PFSK-1 (cell line): ENCODE results near the gene TMEM14B.

Experiments used
- FOXP2 ChIP-seq: optimal IDR thresholded peaks from 2 replicates; pipeline ENCODE3; 2011; ENCODE audit warnings: borderline replicate concordance, control low read depth, inconsistent platforms; ENCODE audit not compliant: insufficient read depth; ENCODE audit errors: extremely low read length, extremely low read depth
- POLR2AphosphoS5 ChIP-seq: IDR thresholded peaks from 2 replicates; pipeline ENCODE4 v1.6.1; 2012; ENCODE audit warnings: low read depth, mild to moderate bottlenecking, control low read depth, low read length, moderate library complexity
- REST ChIP-seq, 2 experiments: IDR thresholded peaks; 2 replicates each; pipeline versions ENCODE4 v1.6.1 to v1.8.0; 2011 to 2012; ENCODE audit warnings: low read depth in 2 of 2, low read length in 2 of 2, control low read depth in 1 of 2, inconsistent platforms in 1 of 2, mild to moderate bottlenecking in 1 of 2, moderate library complexity in 1 of 2; ENCODE audit not compliant: insufficient read depth in 1 of 2
- SIN3A ChIP-seq: IDR thresholded peaks from 2 replicates; pipeline ENCODE4 v1.6.1; 2012; ENCODE audit warnings: mild to moderate bottlenecking, low read length, moderate library complexity, borderline replicate concordance; ENCODE audit not compliant: insufficient read depth
- TAF1 ChIP-seq: IDR thresholded peaks from 2 replicates; pipeline ENCODE4 v1.6.1; 2012; ENCODE audit warnings: low read length, control low read depth, borderline replicate concordance; ENCODE audit not compliant: insufficient read depth

Gene TMEM14B

GRCh38 chr6:10746915-10747250 lies 722 bp upstream of the TMEM14B start:
- TF ChIP-seq SIN3A (no peak), REST (IDR thresholded peaks at IDR 0.05; ENCODE audit: insufficient read depth in 1 of 2, low read depth in 2 of 2, low read length in 2 of 2) (no peak), FOXP2 (no peak), POLR2AphosphoS5 (no peak)

DNA sequence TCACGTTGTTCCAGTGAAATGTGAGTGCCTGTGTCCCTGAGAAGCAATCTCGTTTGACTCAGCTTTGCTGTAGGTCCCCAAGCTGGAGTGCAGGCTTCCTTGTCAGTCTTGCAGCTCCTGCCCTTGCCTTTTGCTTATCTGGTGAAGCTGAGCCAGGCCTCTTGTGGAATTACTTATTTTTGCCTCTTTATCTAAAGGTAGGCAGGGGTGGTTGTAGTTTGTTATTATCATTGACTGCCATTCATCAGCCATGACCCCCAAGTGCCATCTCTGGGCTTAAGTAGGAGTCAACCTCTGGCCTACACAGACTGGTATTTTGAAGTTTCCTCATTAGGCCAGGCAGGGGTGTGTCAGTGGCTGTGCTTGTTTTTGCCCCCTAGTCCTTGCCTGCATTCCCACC lies 2.1 kb downstream of the TMEM14B start:
- TF ChIP-seq TAF1 (no peak), FOXP2 (no peak), POLR2AphosphoS5 (no peak), SIN3A (no peak), REST (IDR thresholded peaks at IDR 0.05; ENCODE audit: insufficient read depth in 1 of 2, low read depth in 2 of 2, low read length in 2 of 2) (no peak)

GRCh38 chr6:10756085-10756484 lies 8.5 kb downstream of the TMEM14B start:
- TF ChIP-seq POLR2AphosphoS5: no peak
- no peak for TF ChIP-seq REST (IDR thresholded peaks at IDR 0.05; ENCODE audit: insufficient read depth in 1 of 2, low read depth in 2 of 2, low read length in 2 of 2)
- TF ChIP-seq SIN3A: no peak
- no peak for TF ChIP-seq TAF1
- TF ChIP-seq FOXP2: no peak

GRCh38 chr6:10759312-10759839 lies 11.8 kb downstream of the TMEM14B start:
- TF ChIP-seq FOXP2 (no peak), SIN3A (no peak), REST (IDR thresholded peaks at IDR 0.05; ENCODE audit: insufficient read depth in 1 of 2, low read depth in 2 of 2, low read length in 2 of 2) (no peak), TAF1 (no peak), POLR2AphosphoS5 (no peak)

DNA sequence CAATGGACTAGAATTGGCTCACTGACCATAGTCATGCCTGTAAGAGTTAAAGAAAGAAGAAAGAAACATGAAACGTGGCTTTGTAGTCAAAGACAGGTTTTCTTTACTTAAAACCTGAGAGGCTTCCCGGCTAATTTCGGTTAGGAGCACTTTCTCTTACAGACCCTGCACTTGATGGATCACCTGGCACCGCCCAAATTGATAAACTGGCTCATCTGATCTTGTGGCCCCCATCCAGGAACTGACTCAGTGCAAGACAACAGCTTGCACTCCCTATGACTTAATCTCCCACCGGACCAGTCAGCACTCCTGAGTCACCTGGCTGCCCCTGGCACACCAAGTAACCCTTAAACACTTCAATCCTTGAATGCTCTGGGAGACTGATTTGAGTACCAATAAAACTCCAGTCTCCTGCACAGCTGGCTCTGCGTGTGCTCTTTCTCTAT lies 12.3 kb downstream of the TMEM14B start:
- no peak for TF ChIP-seq POLR2AphosphoS5
- TF ChIP-seq FOXP2: no peak
- TF ChIP-seq SIN3A: no peak
- no peak for TF ChIP-seq REST (IDR thresholded peaks at IDR 0.05; ENCODE audit: insufficient read depth in 1 of 2, low read depth in 2 of 2, low read length in 2 of 2)
- TF ChIP-seq TAF1: no peak
